Vagina (tissue), 2 donors: ENCODE data around the gene MRPL41. TPM values are rescaled to one million over a fixed set of nuclear protein-coding genes. Genes with fewer than 3 reads are reported as not detected.
"Not testable (repeated sequence)": the region's sequence is repeated elsewhere in the genome, so short reads cannot be mapped to it uniquely, and the experiment has no call there.

ENCODE experiments used
- DNase-seq, 2 donors: peaks; one replicate each; pipeline ENCODE4 v3.0.0-alpha.2; 2017; ENCODE audit errors: extremely low spot score in 2 of 2
- H3K27ac ChIP-seq: fragments of 200-600 bp; sonication (generic); one replicate; pipeline ENCODE4 v1.5.1; 2019
- H3K27me3 ChIP-seq: fragments of 200-600 bp; sonication (generic); one replicate; pipeline ENCODE4 v1.5.1; 2019
- H3K36me3 ChIP-seq, 2 donors: fragments of 200-600 bp; sonication (generic); one replicate each; pipeline ENCODE4 v1.5.1; 2017 to 2019
- H3K4me1 ChIP-seq: fragments of 200-600 bp; sonication (generic); one replicate; pipeline ENCODE4 v1.5.1; 2019
- H3K4me3 ChIP-seq, 2 donors: fragments of 200-600 bp; sonication (generic); 1 replicate in 1 of 2; 2 replicates in 1 of 2; pipeline ENCODE4 v1.5.1; 2016 to 2019
- H3K9me3 ChIP-seq: fragments of 200-600 bp; sonication (generic); one replicate; pipeline ENCODE4 v1.5.1; 2019
- CTCF ChIP-seq, 3 experiments: fragments of 450-650 bp in 2 of 3; fragments of 200-600 bp in 1 of 3; sonication (generic) in 1 of 3; IDR thresholded peaks; one replicate each; pipeline ENCODE4 v1.5.1; 2017 to 2019; ENCODE audit warnings: antibody characterized with exemption in 3 of 3, mild to moderate bottlenecking in 2 of 3, moderate library complexity in 2 of 3
- POLR2A ChIP-seq, 2 donors: fragments of 450-650 bp; IDR thresholded peaks; one replicate each; pipeline ENCODE4 v1.6.1; 2017; ENCODE audit warnings: antibody characterized with exemption in 2 of 2, mild to moderate bottlenecking in 2 of 2, moderate library complexity in 2 of 2
- POLR2AphosphoS5 ChIP-seq, 2 donors: sonication (generic); formaldehyde crosslinking; IDR thresholded peaks; one replicate each; pipeline ENCODE4 v1.9.0; 2017; ENCODE audit warnings: antibody characterized with exemption in 2 of 2, mild to moderate bottlenecking in 2 of 2, low read depth in 1 of 2; ENCODE audit not compliant: insufficient read depth in 1 of 2
- intact Hi-C: fragments of 100-400 bp; cut with DNase I; formaldehyde crosslinking; loops from one replicate; pipeline ENCODE4 v1.15.1; 2023
- total RNA-seq: library from RNA; depleted of rRNA; stranded (reverse); fragments of >200 nt; gene quantifications from one replicate; pipeline ENCODE4 v1.2.3, GENCODE V29; 2016

Gene MRPL41
- total RNA-seq, 1 donor from 2014 or later: 83.7 TPM

GRCh38 chr9:137552022-137552768, 516 bp downstream of the MRPL41 start:
- TF ChIP-seq POLR2A (IDR thresholded peaks at IDR 0.05) (no peak), POLR2AphosphoS5 (IDR thresholded peaks at IDR 0.05; ENCODE audit: insufficient read depth in 1 of 2, low read depth in 1 of 2) (peak in 1 of 2 donors; percentile 6)
- Histone ChIP-seq H3K4me3 (peak overlapping the region; percentile 85 to 90), H3K27ac (peak overlapping the region; percentile 76), H3K27me3 (no peaks in the 10 kb centered on the region), H3K4me1 (peaks cover 20% of the 10 kb centered on the region), H3K9me3 (no peaks in the 10 kb centered on the region), H3K36me3 (peaks cover 0 to 22% of the 10 kb centered on the region in 2 donors)
- DNase-seq: no peak
- intact Hi-C loops: no loop called here

GRCh38 chr9:137553654-137554053, 2.0 kb downstream of the MRPL41 start:
- H3K27me3 ChIP-seq, H3K27ac ChIP-seq, intact Hi-C loops, DNase-seq, H3K9me3 ChIP-seq, H3K4me3 ChIP-seq: not testable (repeated sequence)
- Histone ChIP-seq H3K4me1 (peaks cover 20% of the 10 kb centered on the region), H3K36me3 (peaks cover 0 to 31% of the 10 kb centered on the region in 2 donors)

GRCh38 chr9:137554349-137554748, 2.7 kb downstream of the MRPL41 start:
- no peak for TF ChIP-seq POLR2AphosphoS5 (IDR thresholded peaks at IDR 0.05; ENCODE audit: insufficient read depth in 1 of 2, low read depth in 1 of 2)
- no peak for TF ChIP-seq CTCF (IDR thresholded peaks at IDR 0.05)
- no peak for TF ChIP-seq POLR2A (IDR thresholded peaks at IDR 0.05)
- no peak for DNase-seq
- Histone ChIP-seq H3K27ac (no peak overlapping the region), H3K9me3 (no peaks in the 10 kb centered on the region), H3K27me3 (no peaks in the 10 kb centered on the region), H3K4me3 (no peak overlapping the region), H3K36me3 (peaks cover 0 to 31% of the 10 kb centered on the region in 2 donors), H3K4me1 (peaks cover 20% of the 10 kb centered on the region)
- intact Hi-C loops: no loop called here

- Histone ChIP-seq H3K36me3 (peaks cover 0 to 39% of the 10 kb centered on the region in 2 donors), H3K27me3 (no peaks in the 10 kb centered on the region), H3K4me1 (peaks cover 12% of the 10 kb centered on the region), H3K4me3 (no peak overlapping the region), H3K9me3 (no peaks in the 10 kb centered on the region), H3K27ac (no peak overlapping the region)
- TF ChIP-seq POLR2A (IDR thresholded peaks at IDR 0.05): no peak
- no peak for TF ChIP-seq CTCF (IDR thresholded peaks at IDR 0.05)
- TF ChIP-seq POLR2AphosphoS5 (IDR thresholded peaks at IDR 0.05; ENCODE audit: insufficient read depth in 1 of 2, low read depth in 1 of 2): no peak
- intact Hi-C loops: no loop called here
- DNase-seq: no peak
Observed at GRCh38 chr9:137555179-137555578, 3.5 kb downstream of the MRPL41 start.

GRCh38 chr9:137556069-137556838, 4.6 kb downstream of the MRPL41 start:
- intact Hi-C loops: no loop called here
- H3K4me3 ChIP-seq: no peak overlapping the region
- DNase-seq: no peak
- H3K4me1 ChIP-seq: peaks cover 12% of the 10 kb centered on the region
- no peaks in the 10 kb centered on the region for H3K9me3 ChIP-seq
- no peak for TF ChIP-seq POLR2AphosphoS5 (IDR thresholded peaks at IDR 0.05; ENCODE audit: insufficient read depth in 1 of 2, low read depth in 1 of 2)
- no peak for TF ChIP-seq POLR2A (IDR thresholded peaks at IDR 0.05)
- TF ChIP-seq CTCF (IDR thresholded peaks at IDR 0.05): no peak
- H3K27ac ChIP-seq: no peak overlapping the region
- H3K36me3 ChIP-seq: peaks cover 0 to 41% of the 10 kb centered on the region in 2 donors
- no peaks in the 10 kb centered on the region for H3K27me3 ChIP-seq

- H3K9me3 ChIP-seq: no peaks in the 10 kb centered on the region
- DNase-seq: no peak
- no peak for TF ChIP-seq CTCF (IDR thresholded peaks at IDR 0.05)
- no peak for TF ChIP-seq POLR2AphosphoS5 (IDR thresholded peaks at IDR 0.05; ENCODE audit: insufficient read depth in 1 of 2, low read depth in 1 of 2)
- TF ChIP-seq POLR2A (IDR thresholded peaks at IDR 0.05): no peak
- peaks cover 3% of the 10 kb centered on the region for H3K4me1 ChIP-seq
- intact Hi-C loops: no loop called here
- H3K4me3 ChIP-seq: no peak overlapping the region
- H3K27me3 ChIP-seq: no peaks in the 10 kb centered on the region
- peaks cover 0 to 41% of the 10 kb centered on the region in 2 donors for H3K36me3 ChIP-seq
- H3K27ac ChIP-seq: no peak overlapping the region
Observed at GRCh38 chr9:137558127-137558526, 6.4 kb downstream of the MRPL41 start.
